HEK293 (cell line): ENCODE results near the gene PIANP.

Source experiments
- CTCF ChIA-PET: fragments of 350-600 bp; formaldehyde crosslinking; extraction: SDS; loops from one replicate; lab custom pipeline; 2021; ENCODE audit warnings: antibody characterized with exemption; lab: Yijun Ruan, JAX
- POLR2A ChIA-PET: fragments of 300-600 bp; formaldehyde crosslinking; extraction: SDS; loops from one replicate; lab custom pipeline; 2020; ENCODE audit warnings: antibody characterized with exemption, inconsistent platforms; lab: Yijun Ruan, JAX
- H3K27ac ChIP-seq: fragments of 200-500 bp; sonication (Bioruptor generic); 2 replicates; pipeline ENCODE4 v1.5.1; 2014; ENCODE audit warnings: low read depth, low read length, control low read depth, inconsistent platforms; ENCODE audit errors: extremely low read depth
- H3K36me3 ChIP-seq, 2 experiments: fragments of 200-500 bp in 1 of 2; sonication (Bioruptor generic) in 1 of 2; 1 replicate in 1 of 2; 2 replicates in 1 of 2; pipeline ENCODE4 v1.5.1; 2014 to 2017; ENCODE audit warnings: inconsistent platforms in 2 of 2, low read length in 2 of 2; ENCODE audit not compliant: control insufficient read depth in 2 of 2, insufficient read depth in 1 of 2
- H3K4me1 ChIP-seq: fragments of 200-500 bp; sonication (Bioruptor generic); 2 replicates; pipeline ENCODE4 v1.5.1; 2014; ENCODE audit warnings: mild to moderate bottlenecking, low read length, inconsistent platforms; ENCODE audit not compliant: control insufficient read depth, insufficient read depth
- H3K4me3 ChIP-seq: 2 replicates; pipeline ENCODE4 v1.5.1; 2011; ENCODE audit warnings: low read depth, mild to moderate bottlenecking, control low read depth, low read length, moderate library complexity
- H3K9me3 ChIP-seq: fragments of 200-500 bp; sonication (Bioruptor generic); 2 replicates; pipeline ENCODE4 v1.5.1; 2014; ENCODE audit warnings: low read depth, low read length, inconsistent platforms; ENCODE audit not compliant: control insufficient read depth, insufficient read depth
- FEZF1 ChIP-seq: fragments of 450-650 bp; formaldehyde crosslinking; IDR thresholded peaks from 2 replicates; pipeline ENCODE4 v1.5.1; 2016; ENCODE audit warnings: missing biosample characterization, missing genetic modification characterization
- GFI1B ChIP-seq: fragments of 450-650 bp; formaldehyde crosslinking; IDR thresholded peaks from 2 replicates; pipeline ENCODE4 v1.5.1; 2016; ENCODE audit warnings: missing biosample characterization, missing genetic modification characterization
- GLI4 ChIP-seq: fragments of 450-650 bp; formaldehyde crosslinking; IDR thresholded peaks from 2 replicates; pipeline ENCODE4 v1.5.1; 2016; ENCODE audit warnings: missing biosample characterization, missing genetic modification characterization
- INSM2 ChIP-seq: fragments of 450-650 bp; formaldehyde crosslinking; IDR thresholded peaks from 2 replicates; pipeline ENCODE4 v1.5.1; 2016; ENCODE audit warnings: missing biosample characterization, missing genetic modification characterization
- KLF1 ChIP-seq: fragments of 450-650 bp; formaldehyde crosslinking; IDR thresholded peaks from 2 replicates; pipeline ENCODE4 v1.5.1; 2016; ENCODE audit warnings: missing biosample characterization, missing genetic modification characterization
- KLF9 ChIP-seq: fragments of 450-650 bp; formaldehyde crosslinking; IDR thresholded peaks from 2 replicates; pipeline ENCODE4 v1.5.1; 2016; ENCODE audit warnings: missing biosample characterization, missing genetic modification characterization, low read depth
- REST ChIP-seq: fragments of 450-650 bp; formaldehyde crosslinking; IDR thresholded peaks from 2 replicates; pipeline ENCODE4 v1.5.1; 2016; ENCODE audit warnings: missing biosample characterization, missing genetic modification characterization
- SCRT1 ChIP-seq: fragments of 450-650 bp; formaldehyde crosslinking; IDR thresholded peaks from 2 replicates; pipeline ENCODE4 v1.5.1; 2016; ENCODE audit warnings: missing biosample characterization, missing genetic modification characterization, borderline replicate concordance
- TCF7L2 ChIP-seq: IDR thresholded peaks from 2 replicates; pipeline ENCODE4 v1.6.1; 2011; ENCODE audit warnings: low read depth, mild to moderate bottlenecking, inconsistent platforms, low read length, moderate library complexity, borderline replicate concordance
- ZBTB20 ChIP-seq: fragments of 450-650 bp; formaldehyde crosslinking; IDR thresholded peaks from 2 replicates; pipeline ENCODE4 v1.5.1; 2016; ENCODE audit warnings: missing biosample characterization, missing genetic modification characterization
- ZBTB26 ChIP-seq: fragments of 450-650 bp; formaldehyde crosslinking; optimal IDR thresholded peaks from 2 replicates; pipeline ENCODE3; 2016; ENCODE audit warnings: missing biosample characterization, mild to moderate bottlenecking, missing genetic modification characterization
- ZIC2 ChIP-seq: fragments of 450-650 bp; formaldehyde crosslinking; IDR thresholded peaks from 2 replicates; pipeline ENCODE4 v1.5.1; 2016; ENCODE audit warnings: missing biosample characterization, missing genetic modification characterization
- ZNF138 ChIP-seq: fragments of 450-650 bp; formaldehyde crosslinking; IDR thresholded peaks from 2 replicates; pipeline ENCODE4 v1.5.1; 2016; ENCODE audit warnings: missing biosample characterization, missing genetic modification characterization, borderline replicate concordance
- ZNF214 ChIP-seq: fragments of 450-650 bp; formaldehyde crosslinking; IDR thresholded peaks from 2 replicates; pipeline ENCODE4 v1.5.1; 2017; ENCODE audit warnings: missing biosample characterization, mild to moderate bottlenecking, missing genetic modification characterization, borderline replicate concordance
- ZNF24 ChIP-seq: fragments of 450-650 bp; formaldehyde crosslinking; IDR thresholded peaks from 2 replicates; pipeline ENCODE4 v1.5.1; 2016; ENCODE audit warnings: missing biosample characterization, missing genetic modification characterization
- ZNF280D ChIP-seq: fragments of 450-650 bp; formaldehyde crosslinking; IDR thresholded peaks from 2 replicates; pipeline ENCODE4 v1.5.1; 2016; ENCODE audit warnings: missing biosample characterization, missing genetic modification characterization
- ZNF311 ChIP-seq: fragments of 450-650 bp; formaldehyde crosslinking; IDR thresholded peaks from 2 replicates; pipeline ENCODE4 v1.5.1; 2017; ENCODE audit warnings: missing biosample characterization, missing genetic modification characterization, borderline replicate concordance
- ZNF335 ChIP-seq: fragments of 450-650 bp; formaldehyde crosslinking; conservative IDR thresholded peaks from 2 replicates; pipeline ENCODE4 v1.5.1; 2016; ENCODE audit warnings: missing biosample characterization, missing genetic modification characterization
- ZNF449 ChIP-seq: fragments of 450-650 bp; formaldehyde crosslinking; IDR thresholded peaks from 2 replicates; pipeline ENCODE4 v1.5.1; 2017; ENCODE audit warnings: missing biosample characterization, mild to moderate bottlenecking, missing genetic modification characterization, moderate library complexity
- ZNF544 ChIP-seq: fragments of 450-650 bp; formaldehyde crosslinking; IDR thresholded peaks from 2 replicates; pipeline ENCODE4 v1.5.0; 2017; ENCODE audit warnings: missing biosample characterization, missing genetic modification characterization
- ZNF560 ChIP-seq: fragments of 450-650 bp; formaldehyde crosslinking; IDR thresholded peaks from 2 replicates; pipeline ENCODE4 v1.5.1; 2017; ENCODE audit warnings: missing biosample characterization, missing genetic modification characterization, borderline replicate concordance
- ZNF670 ChIP-seq: fragments of 450-650 bp; formaldehyde crosslinking; IDR thresholded peaks from 2 replicates; pipeline ENCODE4 v1.5.1; 2016; ENCODE audit warnings: missing biosample characterization, missing genetic modification characterization, low read depth
- ZNF785 ChIP-seq: fragments of 450-650 bp; formaldehyde crosslinking; IDR thresholded peaks from 2 replicates; pipeline ENCODE4 v1.5.1; 2016; ENCODE audit warnings: missing biosample characterization, missing genetic modification characterization
- ZNF830 ChIP-seq: fragments of 450-650 bp; IDR thresholded peaks from 2 replicates; pipeline ENCODE4 v1.5.0; 2018; ENCODE audit warnings: missing biosample characterization, missing genetic modification characterization, low read depth, mild to moderate bottlenecking, moderate library complexity
- ZSCAN16 ChIP-seq: fragments of 450-650 bp; formaldehyde crosslinking; IDR thresholded peaks from 2 replicates; pipeline ENCODE4 v1.5.1; 2016; ENCODE audit warnings: missing biosample characterization, missing genetic modification characterization
- ZSCAN23 ChIP-seq: fragments of 450-650 bp; formaldehyde crosslinking; IDR thresholded peaks from 2 replicates; pipeline ENCODE4 v1.5.1; 2016; ENCODE audit warnings: missing biosample characterization, missing genetic modification characterization
- ZXDB ChIP-seq: fragments of 450-650 bp; formaldehyde crosslinking; IDR thresholded peaks from 2 replicates; pipeline ENCODE4 v1.5.1; 2016; ENCODE audit warnings: missing biosample characterization, missing genetic modification characterization

PIANP gene

GRCh38 chr12:6699989-6700645 lies 498 bp downstream of the PIANP start:
- POLR2A ChIA-PET = interaction anchor here (0.6 to 2.5 kb wide), 2 partner anchors 11 to 65 kb away, joined by 5 to 16 read pairs; partner anchors contain the start of gene ZNF384
- Histone ChIP-seq H3K4me3 (peak overlapping the region; percentile 55), H3K27ac (peak overlapping the region; percentile 24; the same call in 1 of the 2 replicates), H3K4me1 (no peaks in the 10 kb centered on the region), H3K36me3 (peaks cover 0 to 9% of the 10 kb centered on the region in 2 experiments; a peak in 1 of 3 replicates), H3K9me3 (no peaks in the 10 kb centered on the region)
- CTCF ChIA-PET = interaction anchor here (1.3 kb wide), 1 partner anchor 82 kb away, joined by 9 read pairs; no protein-coding TSS in a partner anchor
- no peak for TF ChIP-seq ZNF785 (tag by site-specific recombination)
- TF ChIP-seq ZBTB20 (tag by site-specific recombination) = peak; percentile 47; the same call in 1 of the 2 replicates
- no peak for TF ChIP-seq ZSCAN16
- no peak for TF ChIP-seq ZNF280D (tag by site-specific recombination)
- TF ChIP-seq REST (tag by site-specific recombination) = no peak
- TF ChIP-seq ZNF335 (tag by site-specific recombination) = peak; percentile 17
- no peak for TF ChIP-seq ZNF830 (tag by site-specific recombination)
- TF ChIP-seq INSM2 (tag by site-specific recombination) = no peak; the same call in 1 of the 2 replicates
- 0 out of 2 replicates have a peak, but pooled peaks have one; percentile 10 for TF ChIP-seq ZXDB (tag by site-specific recombination)
- peak; percentile 56; the same call in 1 of the 2 replicates for TF ChIP-seq KLF9 (tag by site-specific recombination)
- TF ChIP-seq ZNF449 (tag by site-specific recombination) = no peak
- TF ChIP-seq ZNF24 (tag by site-specific recombination) = no peak
- TF ChIP-seq TCF7L2 = no peak
- no peak for TF ChIP-seq ZNF560 (tag by site-specific recombination)
- TF ChIP-seq GFI1B = no peak
- TF ChIP-seq ZBTB26 (tag by site-specific recombination) = peak; percentile 93
- TF ChIP-seq KLF1 = 0 out of 2 replicates have a peak, but pooled peaks have one; percentile 31
- no peak for TF ChIP-seq ZNF670 (tag by site-specific recombination)
- no peak for TF ChIP-seq FEZF1 (tag by site-specific recombination)
- no peak for TF ChIP-seq ZNF138 (tag by site-specific recombination)
- peak; percentile 67 for TF ChIP-seq SCRT1
- 0 out of 2 replicates have a peak, but pooled peaks have one; percentile 11 for TF ChIP-seq ZIC2
- TF ChIP-seq GLI4 (tag by site-specific recombination) = no peak
- TF ChIP-seq ZNF544 (tag by site-specific recombination) = no peak
- TF ChIP-seq ZNF311 (tag by site-specific recombination) = no peak
- TF ChIP-seq ZNF214 (tag by site-specific recombination) = no peak
- TF ChIP-seq ZSCAN23 (tag by site-specific recombination) = no peak
